ENCODE results near the gene TUNAR.

TUNAR gene

DNA sequence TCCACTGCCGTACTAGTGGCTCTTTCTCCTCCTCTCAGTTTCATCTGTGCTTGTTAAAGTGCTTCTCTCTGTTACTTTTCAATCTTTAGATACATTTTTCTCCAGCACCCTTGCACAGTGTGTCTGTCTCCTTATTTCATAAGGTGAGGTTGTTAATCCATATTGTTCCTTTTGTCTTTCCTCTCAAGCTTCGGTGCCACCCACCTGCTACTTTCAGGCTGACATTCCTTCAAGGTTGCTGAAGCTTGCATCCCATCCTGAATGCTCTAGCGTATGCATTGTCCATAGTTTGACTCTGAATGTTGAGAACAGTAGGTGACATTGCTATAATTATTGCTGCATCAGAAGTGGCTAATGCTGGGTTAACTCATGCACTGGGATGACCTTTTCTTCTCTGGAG is 20.6 kb downstream of the TUNAR start:
- TF ChIP-seq ZFX (IDR thresholded peaks at IDR 0.05; ENCODE audit: borderline replicate concordance): no peak
- TF ChIP-seq, protein P1, sequence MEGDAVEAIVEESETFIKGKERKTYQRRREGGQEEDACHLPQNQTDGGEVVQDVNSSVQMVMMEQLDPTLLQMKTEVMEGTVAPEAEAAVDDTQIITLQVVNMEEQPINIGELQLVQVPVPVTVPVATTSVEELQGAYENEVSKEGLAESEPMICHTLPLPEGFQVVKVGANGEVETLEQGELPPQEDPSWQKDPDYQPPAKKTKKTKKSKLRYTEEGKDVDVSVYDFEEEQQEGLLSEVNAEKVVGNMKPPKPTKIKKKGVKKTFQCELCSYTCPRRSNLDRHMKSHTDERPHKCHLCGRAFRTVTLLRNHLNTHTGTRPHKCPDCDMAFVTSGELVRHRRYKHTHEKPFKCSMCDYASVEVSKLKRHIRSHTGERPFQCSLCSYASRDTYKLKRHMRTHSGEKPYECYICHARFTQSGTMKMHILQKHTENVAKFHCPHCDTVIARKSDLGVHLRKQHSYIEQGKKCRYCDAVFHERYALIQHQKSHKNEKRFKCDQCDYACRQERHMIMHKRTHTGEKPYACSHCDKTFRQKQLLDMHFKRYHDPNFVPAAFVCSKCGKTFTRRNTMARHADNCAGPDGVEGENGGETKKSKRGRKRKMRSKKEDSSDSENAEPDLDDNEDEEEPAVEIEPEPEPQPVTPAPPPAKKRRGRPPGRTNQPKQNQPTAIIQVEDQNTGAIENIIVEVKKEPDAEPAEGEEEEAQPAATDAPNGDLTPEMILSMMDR (IDR thresholded peaks at IDR 0.05): no peak
- H3K27ac ChIP-seq: no peak overlapping the region

- TF ChIP-seq, protein P1 (IDR thresholded peaks at IDR 0.05): no peak
- no peak for TF ChIP-seq ZFX (IDR thresholded peaks at IDR 0.05; ENCODE audit: borderline replicate concordance)
- H3K27ac ChIP-seq: no peak overlapping the region
Measured at GRCh38 chr14:95901054-95901453, 24.4 kb downstream of the TUNAR start.

GRCh38 chr14:95902273-95902826 is 25.7 kb downstream of the TUNAR start:
- no peak overlapping the region for H3K27ac ChIP-seq
- TF ChIP-seq, protein P1 (IDR thresholded peaks at IDR 0.05): no peak
- TF ChIP-seq ZFX (IDR thresholded peaks at IDR 0.05; ENCODE audit: borderline replicate concordance): no peak

GRCh38 chr14:95903165-95903564 is 26.5 kb downstream of the TUNAR start:
- no peak overlapping the region for H3K27ac ChIP-seq
- no peak for TF ChIP-seq ZFX (IDR thresholded peaks at IDR 0.05; ENCODE audit: borderline replicate concordance)
- TF ChIP-seq, protein P1 (IDR thresholded peaks at IDR 0.05): no peak

- no peak for TF ChIP-seq ZFX (IDR thresholded peaks at IDR 0.05; ENCODE audit: borderline replicate concordance)
- TF ChIP-seq, protein P1 (IDR thresholded peaks at IDR 0.05): no peak
- no peak overlapping the region for H3K27ac ChIP-seq
Measured at GRCh38 chr14:95903616-95904107, 27.0 kb downstream of the TUNAR start.

DNA sequence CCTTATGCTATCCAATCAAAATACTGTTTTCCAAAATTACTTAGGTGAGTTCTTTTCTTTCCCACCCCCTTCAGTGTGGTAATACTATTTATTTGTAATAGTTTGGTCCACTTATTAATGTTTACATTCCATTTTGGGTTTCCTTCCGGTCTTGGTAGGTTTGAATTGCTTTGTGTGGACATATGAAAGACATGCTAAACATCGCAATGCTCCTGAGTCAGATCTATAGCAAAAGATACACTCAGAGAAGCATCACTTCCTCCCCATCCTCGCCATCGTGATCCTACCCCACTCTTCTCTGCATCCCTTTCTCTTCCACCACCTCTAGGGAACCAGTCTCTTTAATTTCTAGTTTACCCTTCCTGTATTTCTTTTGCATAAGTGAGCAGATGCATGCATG is 30.0 kb downstream of the TUNAR start:
- no peak overlapping the region for H3K27ac ChIP-seq
- TF ChIP-seq, protein P1 (IDR thresholded peaks at IDR 0.05): no peak
- no peak for TF ChIP-seq ZFX (IDR thresholded peaks at IDR 0.05; ENCODE audit: borderline replicate concordance)

- no peak overlapping the region for H3K27ac ChIP-seq
- TF ChIP-seq, protein P1 (IDR thresholded peaks at IDR 0.05): no peak
- no peak for TF ChIP-seq ZFX (IDR thresholded peaks at IDR 0.05; ENCODE audit: borderline replicate concordance)
Measured at GRCh38 chr14:95910628-95911027, 34.0 kb downstream of the TUNAR start.
